RCC 7860 (cell line): ENCODE results near the gene PCSK9.
"Not testable (repeated sequence)": the region's sequence is repeated elsewhere in the genome, so short reads cannot be mapped to it uniquely, and the experiment has no call there.

Experiments
- DNase-seq: peaks from one replicate; pipeline ENCODE4 v3.0.0-alpha.2; 2015; ENCODE audit warnings: low spot score
- FAIRE-seq: peaks from 2 replicates; lab custom pipeline; 2012; peaks lifted over from hg19 to GRCh38; lab: Jason Lieb, UNC

Gene PCSK9

GRCh38 chr1:55007625-55008024 is 31.7 kb upstream of the PCSK9 start:
- DNase-seq (peak; percentile 31), FAIRE-seq (no peak)

GRCh38 chr1:55010194-55010886 is 29.0 kb upstream of the PCSK9 start:
- no peak for FAIRE-seq
- no peak for DNase-seq

GRCh38 chr1:55010887-55011217 is 28.5 kb upstream of the PCSK9 start:
- FAIRE-seq (no peak), DNase-seq (no peak)

DNA sequence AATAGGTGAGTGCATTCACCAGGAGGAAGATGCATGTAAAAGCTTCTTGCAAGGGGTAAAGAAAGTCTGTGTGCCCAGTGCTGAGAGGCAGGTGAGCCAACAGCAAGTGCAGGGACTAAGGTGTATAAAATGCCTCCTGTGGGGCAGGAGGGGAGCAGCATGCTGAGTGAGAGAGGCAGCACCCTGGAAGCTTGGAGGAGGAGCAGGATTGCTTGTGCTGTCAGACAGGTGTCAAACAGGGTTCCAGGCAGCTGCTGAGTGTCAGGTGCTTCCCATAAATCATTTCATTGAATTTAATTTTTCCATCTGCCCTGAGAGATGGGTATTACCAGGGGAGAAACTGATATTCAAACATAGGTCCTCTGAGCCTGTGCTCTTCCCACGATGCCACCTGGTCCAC is 26.7 kb upstream of the PCSK9 start:
- FAIRE-seq (no peak), DNase-seq (no peak)

GRCh38 chr1:55015123-55015522 is 24.2 kb upstream of the PCSK9 start:
- FAIRE-seq (no peak), DNase-seq (no peak)

GRCh38 chr1:55015731-55016620 is 23.4 kb upstream of the PCSK9 start:
- no peak for FAIRE-seq
- no peak for DNase-seq

DNA sequence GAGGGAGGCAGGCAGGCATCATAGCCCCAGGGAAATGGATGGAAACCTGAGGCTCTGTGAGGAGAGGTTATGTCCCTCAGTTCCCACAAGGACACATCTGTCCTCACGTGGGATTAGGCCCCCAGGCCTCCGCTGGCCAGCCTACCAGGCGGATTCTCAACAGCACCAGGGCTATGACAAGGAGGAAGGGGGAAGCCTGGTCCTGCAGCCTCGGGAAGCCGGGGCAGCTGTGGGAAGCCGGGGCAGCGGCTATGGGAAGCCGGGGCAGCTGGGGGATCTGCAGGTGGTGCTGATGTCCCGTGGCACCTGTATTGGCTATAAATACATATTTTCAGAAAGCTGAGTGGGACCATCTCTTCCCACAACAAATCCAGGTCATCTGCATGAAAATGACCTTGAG is 21.0 kb upstream of the PCSK9 start:
- DNase-seq (no peak), FAIRE-seq (no peak)

DNA sequence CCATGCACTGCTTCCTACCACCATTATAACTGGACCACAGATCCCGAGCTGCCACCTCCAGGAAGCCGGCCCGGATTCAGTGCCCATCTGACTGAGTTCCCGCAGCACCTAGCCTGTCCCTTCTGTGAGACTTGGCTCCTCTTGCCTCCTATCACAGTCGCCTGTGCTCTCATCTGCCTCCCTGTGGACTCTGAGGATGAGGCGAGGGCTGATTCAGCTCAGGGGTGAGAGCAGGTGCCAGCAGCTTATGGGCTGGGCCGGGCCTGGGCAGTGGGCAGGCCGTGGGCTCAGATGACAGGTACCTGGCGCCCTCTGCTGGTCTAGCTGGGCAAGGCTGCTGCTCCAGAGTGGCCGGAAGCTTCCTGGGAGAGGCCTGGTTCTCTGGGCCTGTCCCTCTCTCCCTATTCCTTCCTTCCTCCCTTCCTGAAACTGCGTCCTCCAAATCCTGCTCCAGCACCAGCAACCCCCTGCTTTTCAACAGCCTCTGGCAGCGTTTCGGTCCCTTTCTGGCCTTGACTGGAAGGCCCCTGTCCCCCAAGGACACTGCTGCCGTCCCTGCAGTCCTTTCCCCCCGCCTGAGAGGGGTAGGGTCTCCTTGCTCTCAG is 17.3 kb upstream of the PCSK9 start:
- DNase-seq (peak; percentile 79), FAIRE-seq (peak; percentile 59)

GRCh38 chr1:55024163-55024562 is 15.2 kb upstream of the PCSK9 start:
- DNase-seq, FAIRE-seq: not testable (repeated sequence)

DNA sequence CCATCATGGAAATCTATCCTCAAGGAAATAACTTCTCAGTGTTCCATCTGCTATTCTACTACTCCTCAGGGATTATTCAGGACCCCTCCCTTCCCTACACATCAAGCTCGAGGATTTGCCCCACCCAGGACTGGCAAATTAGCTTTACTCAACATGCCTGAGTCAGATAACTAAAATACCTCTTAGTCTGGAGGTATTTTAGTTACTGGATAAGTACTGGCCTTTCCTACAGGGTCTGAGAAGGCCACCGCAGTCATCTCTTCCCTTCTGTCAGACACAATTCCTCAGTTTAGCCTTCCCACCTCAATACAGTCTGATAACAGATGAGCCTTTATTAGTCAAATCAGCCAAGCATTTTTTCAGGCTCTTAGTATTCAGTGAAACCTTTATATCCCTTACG is 12.7 kb upstream of the PCSK9 start:
- FAIRE-seq, DNase-seq: not testable (repeated sequence)

DNA sequence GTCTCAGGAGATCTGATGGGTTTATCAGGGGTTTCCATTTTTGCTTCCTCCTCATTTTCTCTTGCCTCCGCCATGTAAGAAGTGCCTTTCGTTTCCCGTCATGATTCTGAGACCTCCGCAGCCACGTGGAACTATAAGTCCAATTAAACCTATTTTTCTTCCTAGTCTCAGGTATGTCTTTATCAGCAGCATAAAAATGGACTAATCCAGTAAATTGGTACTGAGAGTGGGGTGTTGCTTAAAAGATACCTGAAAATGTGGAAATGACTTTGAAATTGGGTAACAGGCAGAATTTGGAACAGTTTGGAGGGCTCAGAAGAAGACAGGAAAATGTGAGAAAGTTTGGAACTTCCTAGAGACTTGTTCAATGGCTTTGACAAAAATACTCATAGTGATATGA is 8.2 kb upstream of the PCSK9 start:
- not testable (repeated sequence) for DNase-seq, FAIRE-seq

- FAIRE-seq = no peak
- DNase-seq = no peak
Measured at GRCh38 chr1:55033265-55033614, 6.1 kb upstream of the PCSK9 start.

- DNase-seq = no peak
- FAIRE-seq = no peak
Measured at GRCh38 chr1:55034476-55035133, 4.7 kb upstream of the PCSK9 start.

GRCh38 chr1:55035904-55036303 is 3.4 kb upstream of the PCSK9 start:
- DNase-seq (no peak), FAIRE-seq (no peak)

GRCh38 chr1:55037733-55038551 is 1.4 kb upstream of the PCSK9 start:
- DNase-seq (no peak), FAIRE-seq (no peak)

- DNase-seq (no peak), FAIRE-seq (no peak)
Measured at GRCh38 chr1:55038552-55038838, 853 bp upstream of the PCSK9 start.

DNA sequence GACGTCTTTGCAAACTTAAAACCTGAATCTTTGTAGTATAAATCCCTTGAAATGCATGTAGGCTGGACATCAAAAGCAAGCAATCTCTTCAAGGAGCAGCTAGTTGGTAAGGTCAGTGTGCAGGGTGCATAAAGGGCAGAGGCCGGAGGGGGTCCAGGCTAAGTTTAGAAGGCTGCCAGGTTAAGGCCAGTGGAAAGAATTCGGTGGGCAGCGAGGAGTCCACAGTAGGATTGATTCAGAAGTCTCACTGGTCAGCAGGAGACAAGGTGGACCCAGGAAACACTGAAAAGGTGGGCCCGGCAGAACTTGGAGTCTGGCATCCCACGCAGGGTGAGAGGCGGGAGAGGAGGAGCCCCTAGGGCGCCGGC is 390 bp upstream of the PCSK9 start:
- DNase-seq (no peak), FAIRE-seq (no peak)

GRCh38 chr1:55040083-55040932 is 960 bp downstream of the PCSK9 start:
- FAIRE-seq (no peak), DNase-seq (no peak)

DNA sequence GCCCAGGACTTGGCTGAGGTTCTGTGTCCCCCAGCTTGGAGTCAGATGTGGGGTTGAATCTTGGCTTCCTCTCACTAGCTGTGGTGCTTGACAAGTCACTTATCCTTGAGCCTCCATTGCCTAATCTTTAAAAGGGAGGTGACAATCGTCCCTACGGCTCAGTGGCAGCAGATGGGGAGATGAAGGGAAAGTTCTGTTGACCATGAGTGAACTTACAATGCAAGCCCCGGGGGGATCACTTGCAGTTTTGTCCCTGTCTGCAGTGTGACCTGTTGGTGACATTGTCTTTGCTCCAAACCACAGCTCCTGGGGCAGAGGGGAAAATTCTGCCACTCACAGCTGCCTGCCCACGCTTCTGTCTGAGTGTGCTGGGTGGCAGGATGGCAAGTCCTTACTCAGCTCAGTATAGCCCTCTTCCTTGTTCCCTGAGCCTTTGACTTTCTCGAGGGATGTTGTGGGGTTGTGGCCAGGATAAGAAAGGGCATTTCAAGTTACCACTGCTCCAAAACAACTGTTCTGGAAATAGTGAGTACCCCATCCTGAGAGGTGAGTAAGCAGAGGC is 1.7 kb downstream of the PCSK9 start:
- FAIRE-seq = no peak
- no peak for DNase-seq

GRCh38 chr1:55041613-55042012 is 2.3 kb downstream of the PCSK9 start:
- FAIRE-seq = no peak
- DNase-seq = no peak
